Measurements from ENCODE around the gene AXIN2.

GRCh38 chr17:65482201-65482600 is 79.2 kb downstream of the AXIN2 start:
- TF ChIP-seq, protein P1, sequence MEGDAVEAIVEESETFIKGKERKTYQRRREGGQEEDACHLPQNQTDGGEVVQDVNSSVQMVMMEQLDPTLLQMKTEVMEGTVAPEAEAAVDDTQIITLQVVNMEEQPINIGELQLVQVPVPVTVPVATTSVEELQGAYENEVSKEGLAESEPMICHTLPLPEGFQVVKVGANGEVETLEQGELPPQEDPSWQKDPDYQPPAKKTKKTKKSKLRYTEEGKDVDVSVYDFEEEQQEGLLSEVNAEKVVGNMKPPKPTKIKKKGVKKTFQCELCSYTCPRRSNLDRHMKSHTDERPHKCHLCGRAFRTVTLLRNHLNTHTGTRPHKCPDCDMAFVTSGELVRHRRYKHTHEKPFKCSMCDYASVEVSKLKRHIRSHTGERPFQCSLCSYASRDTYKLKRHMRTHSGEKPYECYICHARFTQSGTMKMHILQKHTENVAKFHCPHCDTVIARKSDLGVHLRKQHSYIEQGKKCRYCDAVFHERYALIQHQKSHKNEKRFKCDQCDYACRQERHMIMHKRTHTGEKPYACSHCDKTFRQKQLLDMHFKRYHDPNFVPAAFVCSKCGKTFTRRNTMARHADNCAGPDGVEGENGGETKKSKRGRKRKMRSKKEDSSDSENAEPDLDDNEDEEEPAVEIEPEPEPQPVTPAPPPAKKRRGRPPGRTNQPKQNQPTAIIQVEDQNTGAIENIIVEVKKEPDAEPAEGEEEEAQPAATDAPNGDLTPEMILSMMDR (conservative IDR thresholded peaks at IDR 0.05; ENCODE audit: low read depth, low read length) = no peak
- TF ChIP-seq EZH2 (IDR thresholded peaks at IDR 0.05; ENCODE audit: borderline replicate concordance, low read depth, low read length, poor library complexity, severe bottlenecking) = no peak
